Ascending aorta (tissue), 2 donors: ENCODE measurements around the gene FAM3A. TPM values are rescaled to one million over a fixed set of nuclear protein-coding genes. Genes with fewer than 3 reads are reported as not detected.
A peak's percentile ranks its signal among the peaks of the same experiment; 100 is the strongest.

Experiments used
- DNase-seq, 2 donors: peaks; one replicate each; pipeline ENCODE4 v3.0.0-alpha.2; 2019; ENCODE audit warnings: low spot score in 2 of 2
- H3K27ac ChIP-seq, 2 donors: fragments of 200-600 bp; sonication (generic); one replicate each; pipeline ENCODE4 v1.5.1; 2016 to 2017; ENCODE audit warnings: mild to moderate bottlenecking in 1 of 2
- H3K27me3 ChIP-seq: fragments of 200-600 bp; sonication (generic); one replicate; pipeline ENCODE4 v1.5.1; 2017
- H3K36me3 ChIP-seq, 2 donors: fragments of 200-600 bp; sonication (generic); one replicate each; pipeline ENCODE4 v1.5.1; 2016
- H3K4me1 ChIP-seq, 2 donors: fragments of 200-600 bp; sonication (generic); one replicate each; pipeline ENCODE4 v1.5.1; 2016 to 2017; ENCODE audit warnings: mild to moderate bottlenecking in 1 of 2
- H3K4me3 ChIP-seq, 2 donors: fragments of 200-600 bp; sonication (generic); one replicate each; pipeline ENCODE4 v1.5.1; 2016 to 2017; ENCODE audit warnings: mild to moderate bottlenecking in 1 of 2
- H3K9me3 ChIP-seq, 2 donors: fragments of 200-600 bp; sonication (generic); one replicate each; pipeline ENCODE4 v1.5.1; 2016
- intact Hi-C: fragments of 100-400 bp; cut with DNase I; formaldehyde crosslinking; loops from one replicate; pipeline ENCODE4 v1.15.1; 2023
- total RNA-seq: library from RNA; depleted of rRNA; stranded (reverse); fragments of >200 nt; gene quantifications from one replicate; pipeline ENCODE4 v1.1.0, GENCODE V29; 2016
- TF ChIP-seq, protein P1 (sequence below), 3 experiments: fragments of 200-600 bp in 2 of 3; fragments of 450-650 bp in 1 of 3; sonication (generic) in 2 of 3; IDR thresholded peaks; one replicate each; pipeline ENCODE4 v1.5.1; 2016 to 2019; ENCODE audit warnings: antibody characterized with exemption in 3 of 3, mild to moderate bottlenecking in 1 of 3, moderate library complexity in 1 of 3

Gene FAM3A
- total RNA-seq, 1 donor from 2014 or later: 69.9 TPM

GRCh38 chrX:154534526-154535322 is 18.7 kb upstream of the FAM3A start:
- Histone ChIP-seq H3K9me3 (no peaks in the 10 kb centered on the region), H3K4me1 (peaks cover 0 to 3% of the 10 kb centered on the region in 2 donors), H3K27ac (peak overlapping the region in 1 of 2 donors; percentile 28), H3K4me3 (no peak overlapping the region), H3K27me3 (no peaks in the 10 kb centered on the region), H3K36me3 (peaks cover 7 to 23% of the 10 kb centered on the region in 2 donors)
- peak in 1 of 2 donors; percentile 92 for DNase-seq
- intact Hi-C loops: loop anchor here (1.0 to 5.0 kb wide), 3 partner anchors 47 to 136 kb away; partner anchors contain the start of genes ATP6AP1, RPL10 and UBL4A
- TF ChIP-seq, protein P1, sequence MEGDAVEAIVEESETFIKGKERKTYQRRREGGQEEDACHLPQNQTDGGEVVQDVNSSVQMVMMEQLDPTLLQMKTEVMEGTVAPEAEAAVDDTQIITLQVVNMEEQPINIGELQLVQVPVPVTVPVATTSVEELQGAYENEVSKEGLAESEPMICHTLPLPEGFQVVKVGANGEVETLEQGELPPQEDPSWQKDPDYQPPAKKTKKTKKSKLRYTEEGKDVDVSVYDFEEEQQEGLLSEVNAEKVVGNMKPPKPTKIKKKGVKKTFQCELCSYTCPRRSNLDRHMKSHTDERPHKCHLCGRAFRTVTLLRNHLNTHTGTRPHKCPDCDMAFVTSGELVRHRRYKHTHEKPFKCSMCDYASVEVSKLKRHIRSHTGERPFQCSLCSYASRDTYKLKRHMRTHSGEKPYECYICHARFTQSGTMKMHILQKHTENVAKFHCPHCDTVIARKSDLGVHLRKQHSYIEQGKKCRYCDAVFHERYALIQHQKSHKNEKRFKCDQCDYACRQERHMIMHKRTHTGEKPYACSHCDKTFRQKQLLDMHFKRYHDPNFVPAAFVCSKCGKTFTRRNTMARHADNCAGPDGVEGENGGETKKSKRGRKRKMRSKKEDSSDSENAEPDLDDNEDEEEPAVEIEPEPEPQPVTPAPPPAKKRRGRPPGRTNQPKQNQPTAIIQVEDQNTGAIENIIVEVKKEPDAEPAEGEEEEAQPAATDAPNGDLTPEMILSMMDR (IDR thresholded peaks at IDR 0.05): peak; percentile 96 to 100 (median 99)

GRCh38 chrX:154532690-154533089 is 16.7 kb upstream of the FAM3A start:
- intact Hi-C loops: loop anchor here (5.0 kb wide), 2 partner anchors 45 to 105 kb away; partner anchors contain the start of genes ATP6AP1 and UBL4A

GRCh38 chrX:154531626-154532025 is 15.6 kb upstream of the FAM3A start:
- intact Hi-C loops: loop anchor here (5.0 kb wide), 2 partner anchors 44 to 104 kb away; partner anchors contain the start of genes ATP6AP1 and UBL4A
- H3K36me3 ChIP-seq: peaks cover 7 to 23% of the 10 kb centered on the region in 2 donors

More at GRCh38 chrX:154532690-154533089, 16.7 kb upstream of the FAM3A start:
- TF ChIP-seq, protein P1 (IDR thresholded peaks at IDR 0.05): no peak
- no peak overlapping the region for H3K4me3 ChIP-seq
- DNase-seq: no peak
- no peak overlapping the region for H3K27ac ChIP-seq
- H3K27me3 ChIP-seq: no peaks in the 10 kb centered on the region
- H3K9me3 ChIP-seq: no peaks in the 10 kb centered on the region
- peaks cover 0 to 3% of the 10 kb centered on the region in 2 donors for H3K4me1 ChIP-seq
- peaks cover 7 to 23% of the 10 kb centered on the region in 2 donors for H3K36me3 ChIP-seq

GRCh38 chrX:154530286-154530685 is 14.3 kb upstream of the FAM3A start:
- intact Hi-C loops: loop anchor here (5.0 kb wide), 2 partner anchors 43 to 103 kb away; partner anchors contain the start of genes ATP6AP1 and UBL4A
- TF ChIP-seq, protein P1 (IDR thresholded peaks at IDR 0.05): no peak
- no peak for DNase-seq
- peaks cover 7 to 16% of the 10 kb centered on the region in 2 donors for H3K36me3 ChIP-seq
- H3K27me3 ChIP-seq: no peaks in the 10 kb centered on the region
- H3K9me3 ChIP-seq: no peaks in the 10 kb centered on the region
- H3K27ac ChIP-seq: peak overlapping the region; percentile 60 to 65
- H3K4me3 ChIP-seq: no peak overlapping the region
- H3K4me1 ChIP-seq: peaks cover 0 to 6% of the 10 kb centered on the region in 2 donors

More at GRCh38 chrX:154531626-154532025, 15.6 kb upstream of the FAM3A start:
- Histone ChIP-seq H3K27ac (peak overlapping the region; percentile 60 to 65), H3K4me3 (no peak overlapping the region), H3K27me3 (no peaks in the 10 kb centered on the region), H3K9me3 (no peaks in the 10 kb centered on the region), H3K4me1 (peaks cover 0 to 6% of the 10 kb centered on the region in 2 donors)
- peak in 1 of 2 donors; percentile 85 for DNase-seq
- TF ChIP-seq, protein P1 (IDR thresholded peaks at IDR 0.05): no peak

DNA sequence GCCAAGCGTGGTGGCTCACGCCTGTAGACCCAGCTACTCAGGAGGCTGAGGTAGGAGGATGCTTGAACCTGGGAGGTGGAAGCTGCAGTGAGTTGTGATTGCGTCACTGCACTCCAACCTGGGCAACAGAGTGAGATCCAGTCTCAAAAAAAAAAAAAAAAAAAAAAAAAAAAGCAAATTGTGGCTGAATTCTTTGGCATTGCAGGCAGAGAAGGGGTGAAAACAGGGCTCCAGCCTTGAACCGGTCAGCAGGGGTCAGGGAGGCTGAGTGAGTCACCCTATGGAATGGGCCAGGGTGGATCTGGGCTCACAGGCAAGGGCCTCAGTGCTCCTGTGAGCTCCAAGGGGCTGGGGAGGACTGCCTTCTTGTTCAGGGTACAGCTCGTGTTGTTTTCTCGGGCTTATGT is 13.2 kb upstream of the FAM3A start:
- TF ChIP-seq, protein P1 (IDR thresholded peaks at IDR 0.05): no peak
- Histone ChIP-seq H3K27ac (peak overlapping the region in 1 of 2 donors; percentile 32), H3K4me3 (no peak overlapping the region), H3K36me3 (peaks cover 7 to 16% of the 10 kb centered on the region in 2 donors), H3K4me1 (peaks cover 0 to 6% of the 10 kb centered on the region in 2 donors), H3K9me3 (no peaks in the 10 kb centered on the region), H3K27me3 (no peaks in the 10 kb centered on the region)
- DNase-seq: no peak
- intact Hi-C loops: no loop called here
